Activated effector memory CD4-positive, alpha-beta T cell treated with anti-CD3 and anti-CD28 coated beads, Interleukin-2, amount 50 U/mL, for 16 hours (primary cell): ENCODE data around the gene ITGAD.
"Not testable (repeated sequence)": the region's sequence is repeated elsewhere in the genome, so short reads cannot be mapped to it uniquely, and the experiment has no call there.

ENCODE experiments used
- DNase-seq: peaks from one replicate; pipeline ENCODE4 v3.0.0-alpha.2; 2020

ITGAD gene

DNA sequence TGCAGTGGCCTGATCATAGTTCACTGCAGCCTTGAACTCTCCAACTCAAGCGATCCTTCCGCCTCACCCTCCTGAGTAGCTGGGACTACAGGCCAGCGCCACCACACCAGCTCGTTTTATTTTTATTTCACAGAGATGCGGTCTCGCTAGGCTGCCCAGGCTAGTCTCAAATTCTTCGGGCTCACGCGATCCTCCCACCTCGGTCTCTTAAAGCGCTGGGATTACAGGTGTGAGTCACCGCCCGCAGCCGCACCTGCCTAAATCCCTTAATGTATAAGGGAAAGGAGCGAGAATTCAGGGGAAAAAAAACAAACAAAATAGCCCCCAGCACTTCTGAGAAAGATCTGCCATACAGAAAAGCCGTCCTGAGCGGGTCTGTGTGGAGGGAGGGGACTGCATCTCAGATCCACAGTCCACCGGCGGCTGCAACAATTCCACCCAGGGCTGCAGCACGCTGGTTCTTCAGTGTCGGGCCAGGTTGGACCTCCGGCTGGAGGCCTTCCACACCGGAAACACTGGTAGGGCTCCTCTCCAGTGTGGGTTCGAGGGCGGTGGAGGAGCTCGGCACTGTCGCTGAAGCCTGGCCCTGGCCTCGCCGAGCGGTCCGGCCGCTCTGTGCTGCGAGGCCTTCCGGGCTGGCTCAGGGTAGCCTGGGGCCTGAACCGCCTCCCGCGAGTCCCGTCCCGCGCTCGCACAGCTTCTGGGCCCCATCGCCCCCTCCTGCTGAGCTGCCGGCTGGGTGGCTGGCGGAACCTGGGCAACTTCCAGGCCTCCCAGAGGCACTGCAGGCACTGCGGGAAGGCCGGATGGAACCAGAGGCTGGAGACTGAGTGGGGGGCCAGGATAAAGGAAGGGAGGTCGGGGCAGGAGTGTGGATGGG is 42.4 kb downstream of the ITGAD start:
- DNase-seq = peak; percentile 48

DNA sequence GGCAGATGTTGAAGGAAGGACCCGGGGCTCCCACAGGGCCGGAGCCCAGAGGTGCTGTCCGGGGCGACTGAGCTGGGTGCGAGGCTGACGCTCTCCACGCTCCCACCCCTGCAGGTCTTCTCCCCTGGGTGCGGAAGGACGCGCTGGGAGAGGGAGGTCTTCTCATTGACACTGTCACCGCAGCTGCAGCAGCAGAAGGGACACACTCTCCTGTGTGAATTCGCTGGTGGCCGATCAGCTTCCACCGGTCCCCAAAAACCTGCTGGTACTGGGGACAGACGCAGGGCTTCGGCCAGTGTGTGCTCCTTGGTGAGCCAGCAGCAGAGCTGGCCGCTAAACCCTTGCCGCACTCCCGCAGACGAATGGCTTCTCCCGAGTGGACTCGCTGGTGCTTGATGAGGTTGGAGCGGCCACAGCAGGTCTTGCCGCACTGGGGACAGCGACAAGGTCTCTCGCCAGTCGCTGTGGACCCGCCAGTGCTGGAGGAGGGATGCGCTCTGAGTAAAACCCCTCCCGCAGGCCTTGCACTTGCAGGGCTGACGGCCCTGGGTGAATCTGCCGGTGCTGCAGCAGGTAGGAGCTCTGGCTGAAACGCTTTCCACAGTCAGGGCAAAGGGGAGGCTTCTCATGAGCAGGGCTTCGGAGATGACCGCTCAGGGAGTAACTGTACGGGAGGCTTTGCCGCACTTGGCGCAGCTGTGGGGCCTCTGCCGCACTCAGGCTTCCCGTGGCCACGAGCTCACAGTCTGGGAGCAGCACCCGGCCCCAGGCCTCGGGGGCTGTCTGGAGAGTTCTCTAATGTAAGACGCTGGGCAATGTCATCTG is 43.3 kb downstream of the ITGAD start:
- peak; percentile 60 for DNase-seq

DNA sequence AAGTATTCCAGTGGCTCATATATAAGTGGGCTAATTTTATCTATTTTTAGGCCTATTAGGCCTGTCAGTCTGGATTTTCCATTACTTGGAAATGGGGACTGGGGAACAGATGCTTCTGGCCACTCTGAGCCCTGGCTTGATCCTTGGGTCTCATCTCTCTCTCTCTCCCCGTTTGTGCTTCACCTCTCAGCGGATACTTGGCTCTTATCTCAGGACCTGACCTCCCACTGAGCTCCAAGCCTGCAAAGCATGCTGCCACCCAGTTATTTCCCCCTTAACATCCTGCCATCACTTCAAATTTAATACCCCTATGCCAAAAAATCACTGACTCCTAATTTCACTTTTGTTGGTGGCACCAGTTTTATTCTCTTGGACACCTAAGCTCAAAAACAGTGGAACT is 45.3 kb downstream of the ITGAD start:
- DNase-seq = peak; percentile 12

DNA sequence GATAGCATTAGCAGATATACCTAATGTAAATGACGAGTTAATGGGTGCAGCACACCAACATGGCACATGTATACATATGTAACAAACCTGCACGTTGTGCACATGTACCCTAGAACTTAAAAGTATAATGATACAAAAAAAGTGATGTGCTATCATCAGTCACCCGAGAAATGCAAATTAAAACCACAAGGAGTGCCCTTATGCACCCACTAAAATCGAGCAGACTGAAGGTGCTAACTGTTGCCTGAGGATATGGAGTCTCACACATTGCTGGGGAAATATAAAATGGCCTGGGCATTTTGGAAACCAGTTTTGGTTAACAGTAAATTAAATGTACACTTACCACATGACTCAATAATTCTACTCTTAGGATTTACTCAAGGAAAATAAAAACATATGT is 45.9 kb downstream of the ITGAD start:
- DNase-seq = not testable (repeated sequence)

GRCh38 chr16:31439519-31439918 is 46.4 kb downstream of the ITGAD start:
- DNase-seq = peak; percentile 17

DNA sequence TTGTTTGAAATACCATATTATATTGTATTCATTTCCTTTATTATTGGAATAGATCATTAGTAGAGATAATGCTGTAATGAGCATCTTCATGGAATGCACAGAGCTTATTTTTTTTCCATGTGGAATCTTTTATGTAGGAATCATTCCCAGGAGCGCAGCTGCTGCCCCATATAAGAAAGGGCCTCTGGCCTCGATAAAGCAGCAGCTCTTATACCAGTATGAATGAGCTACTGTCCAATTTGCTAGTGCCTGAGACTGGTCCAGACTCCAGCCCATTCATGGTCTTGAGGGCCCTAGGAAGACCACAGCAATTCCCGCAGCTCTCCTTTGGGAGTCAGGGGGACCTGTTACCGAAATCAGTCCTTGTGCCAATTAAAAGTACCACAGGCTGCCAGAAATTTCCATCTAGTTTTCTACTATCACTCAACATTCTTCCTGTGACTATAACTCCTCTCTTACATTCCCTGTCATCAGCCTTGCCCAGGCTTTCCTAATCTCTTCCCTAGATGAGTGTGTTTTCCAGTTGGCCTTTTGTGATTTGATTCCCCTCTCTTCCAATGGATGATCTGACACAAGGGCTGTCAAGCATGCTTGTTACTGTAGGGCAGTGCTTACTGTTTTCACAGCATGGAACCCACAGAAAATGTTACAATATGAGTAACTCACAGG is 47.5 kb downstream of the ITGAD start:
- peak; percentile 39 for DNase-seq

GRCh38 chr16:31441956-31442355 is 48.8 kb downstream of the ITGAD start:
- peak; percentile 52 for DNase-seq

DNA sequence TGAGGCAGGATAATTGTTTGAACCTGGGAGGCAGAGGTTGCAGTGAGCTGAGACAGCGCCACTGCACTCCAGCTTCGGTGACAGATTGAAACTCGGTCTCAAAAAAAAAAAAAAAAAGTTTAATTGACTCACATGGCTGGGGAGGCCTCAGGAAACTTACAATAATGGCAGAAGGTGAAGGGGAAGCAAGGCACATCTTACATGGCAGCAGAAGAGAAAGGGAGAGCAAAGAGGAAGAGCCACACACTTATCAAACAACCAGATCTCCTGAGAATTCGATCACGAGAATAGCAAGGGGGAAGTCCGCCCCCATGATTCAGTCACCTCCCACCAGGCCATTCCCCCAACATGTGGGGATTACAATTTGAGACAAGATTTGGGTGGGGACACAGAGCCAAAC is 52.8 kb downstream of the ITGAD start:
- DNase-seq = peak; percentile 14

- peak; percentile 21 for DNase-seq
Measured at GRCh38 chr16:31451201-31451600, 58.1 kb downstream of the ITGAD start.

DNA sequence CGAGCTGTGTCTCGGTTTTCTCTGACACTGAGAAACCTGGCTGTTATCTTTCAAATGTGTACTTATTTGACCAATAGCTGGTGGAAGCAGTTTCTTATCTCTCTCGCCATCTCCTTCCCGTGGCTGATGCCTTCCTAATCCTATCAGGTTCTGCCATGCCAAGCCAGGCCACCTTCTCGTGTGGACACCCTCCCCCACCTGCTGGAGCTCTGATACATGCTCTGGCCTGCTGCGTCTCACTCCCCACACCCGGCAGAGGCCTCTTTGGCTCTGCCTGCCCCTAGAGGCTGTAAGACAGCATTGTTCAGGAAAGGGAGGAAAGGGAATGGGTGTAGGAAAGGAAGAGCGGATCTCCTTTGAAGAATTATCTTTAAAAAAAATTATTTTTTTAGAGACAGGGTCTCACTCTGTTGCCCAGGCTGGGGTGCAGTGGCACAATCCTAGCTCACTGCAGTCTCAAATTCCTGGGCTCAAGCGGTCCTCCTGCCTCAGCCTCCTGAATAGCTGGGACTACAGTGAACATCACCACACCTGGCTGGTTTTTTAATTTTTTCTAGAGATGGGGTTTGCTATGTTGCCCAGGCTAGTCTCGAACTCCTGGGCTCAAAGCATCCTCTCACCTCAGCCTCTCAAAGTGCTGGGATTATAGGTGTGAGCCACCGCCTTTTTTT is 58.7 kb downstream of the ITGAD start:
- peak; percentile 60 for DNase-seq

DNA sequence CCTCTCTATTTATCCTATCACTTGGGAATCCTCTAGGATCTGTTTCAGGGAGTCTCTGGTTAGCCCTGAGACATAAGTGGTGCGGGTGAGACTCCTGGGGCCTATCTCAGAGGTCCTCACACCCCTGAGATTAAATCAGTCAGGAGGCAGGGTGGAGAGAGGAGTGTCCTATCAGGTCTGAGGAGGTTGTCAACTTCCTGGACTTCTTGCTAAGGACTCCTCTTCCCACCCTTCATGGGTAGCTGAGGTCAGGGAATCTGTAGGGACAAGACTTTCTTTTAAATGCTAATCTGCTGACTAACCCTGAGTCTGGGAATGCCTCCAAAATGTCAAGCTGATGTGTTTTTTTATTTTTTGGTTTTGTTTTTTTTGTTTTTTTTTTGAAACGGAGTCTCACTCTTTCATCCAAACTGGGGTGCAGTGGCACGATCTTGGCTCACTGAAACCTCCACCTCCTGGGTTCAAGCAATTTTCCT is 59.5 kb downstream of the ITGAD start:
- no peak for DNase-seq

- peak; percentile 56 for DNase-seq
Measured at GRCh38 chr16:31453255-31454204, 60.4 kb downstream of the ITGAD start.

- peak; percentile 69 for DNase-seq
Measured at GRCh38 chr16:31455601-31456314, 62.6 kb downstream of the ITGAD start.

DNA sequence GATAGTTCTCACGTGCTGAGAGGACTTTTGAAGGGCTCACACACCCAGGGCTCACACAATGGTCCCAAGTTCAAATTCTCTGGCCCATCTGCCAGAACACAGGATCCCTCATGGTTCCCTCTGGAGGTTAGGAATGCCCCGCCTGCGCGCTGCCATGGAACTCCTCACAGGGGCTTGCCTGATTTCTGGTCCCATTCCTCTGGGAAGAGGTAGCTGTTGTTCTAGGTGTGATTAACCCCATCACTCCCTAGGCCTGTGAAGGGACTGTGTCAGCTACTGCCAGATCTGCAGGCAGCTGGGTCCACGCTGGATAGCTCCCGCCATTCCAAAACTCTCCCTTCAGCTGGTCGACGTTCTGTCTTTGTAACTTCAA is 63.8 kb downstream of the ITGAD start:
- DNase-seq = peak; percentile 63

GRCh38 chr16:31458073-31458843 is 65.1 kb downstream of the ITGAD start:
- DNase-seq = peak; percentile 84

GRCh38 chr16:31458844-31459686 is 65.9 kb downstream of the ITGAD start, which contains the start of gene ARMC5:
Gene ARMC5, plus strand, starts transcription at chr16:31459501. Its CDS starts 24 bp downstream, at chr16:31459525.
- DNase-seq = peak; percentile 99

DNA sequence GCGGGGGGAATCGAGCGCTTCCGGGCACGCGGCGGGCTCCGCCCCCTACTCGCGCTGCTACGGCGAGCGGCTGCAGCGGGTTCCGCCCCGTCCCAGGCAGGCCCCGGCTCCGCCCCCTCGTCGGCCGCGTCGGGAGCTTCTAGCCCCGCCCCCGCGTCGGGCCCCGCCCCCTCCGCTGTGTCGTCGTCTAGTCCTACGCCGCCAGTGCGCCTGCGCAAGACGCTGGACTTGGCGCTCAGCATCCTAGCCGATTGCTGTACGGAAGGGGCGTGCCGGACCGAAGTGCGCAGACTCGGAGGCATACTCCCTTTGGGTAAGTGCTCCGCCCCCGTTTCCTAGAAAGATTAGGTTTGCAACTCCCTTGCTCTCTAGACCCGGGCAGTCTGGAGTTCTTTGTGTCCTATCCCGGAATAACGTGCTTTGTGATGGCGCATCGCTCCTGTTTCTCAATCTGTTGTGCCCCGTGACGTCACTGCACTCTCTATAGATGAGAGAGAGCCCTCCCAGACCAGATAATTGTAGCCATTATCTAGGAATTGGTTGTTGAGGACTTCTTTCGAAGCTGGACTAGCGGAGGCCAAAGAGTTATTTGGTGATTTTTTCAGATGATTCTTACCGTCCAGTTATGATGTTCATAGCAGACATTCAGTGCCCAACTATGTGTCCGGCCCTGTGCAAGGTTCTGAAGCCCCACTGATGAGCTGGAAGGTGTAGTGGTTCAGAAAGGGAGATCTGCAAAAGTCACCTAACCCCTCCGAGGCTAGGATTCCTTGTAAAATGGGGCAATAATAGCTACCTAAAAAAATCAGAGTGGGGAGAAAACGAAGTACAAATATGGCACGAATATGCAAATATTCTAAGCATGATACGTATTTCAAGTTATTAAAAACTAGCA is 66.8 kb downstream of the ITGAD start:
- DNase-seq = peak; percentile 100

DNA sequence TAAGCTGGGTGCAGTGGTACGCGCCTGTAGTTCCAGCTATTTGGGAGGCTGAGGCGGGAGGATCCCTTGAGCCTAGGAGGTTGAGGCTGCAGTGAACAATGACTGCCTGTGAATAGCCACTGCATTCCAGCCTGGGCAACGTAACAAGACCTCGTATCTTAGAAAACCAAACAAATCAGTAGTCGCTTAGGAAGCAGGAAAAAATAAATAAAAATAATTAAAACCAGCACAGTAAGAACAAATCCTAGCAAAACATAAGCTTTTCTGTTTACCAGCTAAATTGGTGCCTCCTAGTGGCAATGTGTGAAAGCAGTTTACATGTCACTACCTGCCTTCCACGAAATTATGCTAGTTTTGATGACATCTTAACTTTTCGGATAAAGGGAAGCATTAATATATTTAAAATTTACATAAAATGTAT is 67.5 kb downstream of the ITGAD start:
- DNase-seq = peak; percentile 62
